Activated T-cell treated with anti-CD3 and anti-CD28 coated beads, Interleukin-2, amount 50 U/mL, for 24 hours (primary cell): ENCODE measurements around the gene GNPNAT1.
"Not testable (repeated sequence)": the region's sequence is repeated elsewhere in the genome, so short reads cannot be mapped to it uniquely, and the experiment has no call there.

ENCODE experiments used
- DNase-seq: peaks from one replicate; pipeline ENCODE4 v3.0.0-alpha.2; 2020
- H3K27ac Mint-ChIP-seq: 2 replicates; pipeline ENCODE4 v1.8.0; 2020; ENCODE audit warnings: mild to moderate bottlenecking, mixed read lengths
- H3K27me3 Mint-ChIP-seq: 2 replicates; pipeline ENCODE4 v1.8.0; 2020; ENCODE audit warnings: mixed read lengths
- H3K36me3 Mint-ChIP-seq: 2 replicates; pipeline ENCODE4 v1.8.0; 2020; ENCODE audit warnings: low read depth, mixed read lengths
- H3K4me1 Mint-ChIP-seq: 2 replicates; pipeline ENCODE4 v1.8.0; 2020; ENCODE audit warnings: low read depth, mixed read lengths
- H3K4me3 Mint-ChIP-seq: 2 replicates; pipeline ENCODE4 v1.8.0; 2020; ENCODE audit warnings: mild to moderate bottlenecking, moderate library complexity, mixed read lengths
- H3K9me3 Mint-ChIP-seq: 2 replicates; pipeline ENCODE4 v1.8.0; 2020; ENCODE audit warnings: mixed read lengths

Gene GNPNAT1

DNA sequence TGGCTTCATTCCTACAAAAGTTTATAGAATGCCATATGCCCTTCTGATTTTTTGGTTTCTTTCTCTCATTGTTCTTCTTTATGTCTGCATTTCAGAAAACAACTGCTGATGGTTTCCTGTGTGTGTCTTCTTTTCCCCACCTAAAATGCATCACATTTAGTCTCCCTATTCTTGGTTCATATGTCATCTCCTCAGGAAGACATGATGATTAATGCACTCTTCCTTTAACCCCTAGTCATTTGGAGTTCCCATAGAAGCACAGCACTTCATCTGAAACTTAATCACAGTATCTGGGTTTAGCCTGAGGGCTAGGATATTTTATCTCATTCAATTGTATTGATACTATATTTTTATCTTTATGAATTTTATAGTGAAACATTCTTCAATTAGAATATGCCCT, 21.5 kb downstream of the GNPNAT1 start:
- H3K4me1 Mint-ChIP-seq: peaks cover 14% of the 10 kb centered on the region
- peak overlapping the region; percentile 81 for H3K27ac Mint-ChIP-seq
- peaks cover 88% of the 10 kb centered on the region for H3K36me3 Mint-ChIP-seq
- no peak overlapping the region for H3K4me3 Mint-ChIP-seq
- no peaks in the 10 kb centered on the region for H3K9me3 Mint-ChIP-seq
- no peak for DNase-seq
- H3K27me3 Mint-ChIP-seq: no peaks in the 10 kb centered on the region

DNA sequence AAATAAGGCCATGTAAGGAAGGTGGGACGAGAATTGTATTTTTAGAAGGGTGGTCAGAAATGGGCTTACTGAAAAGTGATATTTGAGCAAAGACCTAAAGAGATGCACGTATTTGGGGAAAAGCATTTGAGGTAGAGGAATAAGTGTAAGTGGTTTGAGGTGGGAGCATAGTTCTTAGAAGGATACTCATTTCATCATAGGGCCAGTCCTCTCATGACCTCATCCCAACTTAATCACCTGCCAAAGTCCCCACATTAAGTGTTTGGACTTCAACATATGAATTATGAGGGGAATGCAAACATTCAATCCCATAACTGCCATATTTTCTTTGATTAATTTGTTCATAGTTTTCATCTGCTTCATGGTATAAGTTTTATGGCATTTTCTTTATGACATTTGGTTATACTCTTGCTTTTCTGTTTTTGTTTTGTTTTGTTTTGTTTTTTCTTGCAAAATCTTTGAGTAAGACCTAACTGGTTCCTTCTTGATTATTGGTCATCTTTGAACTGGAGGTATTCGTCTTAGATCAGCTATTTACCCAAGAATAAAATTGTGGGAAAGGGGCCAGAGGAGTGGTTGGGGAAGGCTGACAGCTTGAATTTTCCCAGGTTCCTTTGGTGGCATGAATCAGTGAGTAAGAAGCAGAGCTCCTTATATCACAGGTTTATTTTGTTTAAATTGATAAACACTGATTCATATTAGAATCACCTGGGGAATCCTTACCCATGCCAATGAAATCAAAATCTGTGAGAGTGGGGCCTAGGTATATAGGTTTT, 24.2 kb downstream of the GNPNAT1 start:
- peak overlapping the region; percentile 48 for H3K27ac Mint-ChIP-seq
- no peaks in the 10 kb centered on the region for H3K9me3 Mint-ChIP-seq
- peaks cover 29% of the 10 kb centered on the region for H3K4me1 Mint-ChIP-seq
- no peak overlapping the region for H3K4me3 Mint-ChIP-seq
- H3K27me3 Mint-ChIP-seq: no peaks in the 10 kb centered on the region
- no peak for DNase-seq
- H3K36me3 Mint-ChIP-seq: peaks cover 84% of the 10 kb centered on the region

DNA sequence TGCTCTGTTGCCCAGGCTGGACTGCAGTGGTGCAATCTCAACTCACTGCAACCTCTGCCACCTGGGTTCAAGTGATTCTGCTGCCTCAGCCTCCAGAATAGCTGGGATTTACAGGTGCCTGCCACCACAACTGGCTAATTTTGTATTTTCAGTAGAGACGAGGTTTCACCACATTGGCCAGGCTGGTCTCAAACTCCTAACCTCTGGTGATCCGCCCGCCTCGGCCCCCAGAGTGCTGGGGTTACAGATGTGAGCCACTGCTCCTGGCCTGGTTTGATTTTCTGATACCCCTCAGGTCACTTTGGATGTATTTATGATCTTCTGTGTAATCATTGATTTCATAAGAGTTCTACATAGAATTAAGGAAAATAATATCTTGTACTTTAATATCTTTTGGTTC, 28.5 kb downstream of the GNPNAT1 start:
- not testable (repeated sequence) for H3K27me3 Mint-ChIP-seq

DNA sequence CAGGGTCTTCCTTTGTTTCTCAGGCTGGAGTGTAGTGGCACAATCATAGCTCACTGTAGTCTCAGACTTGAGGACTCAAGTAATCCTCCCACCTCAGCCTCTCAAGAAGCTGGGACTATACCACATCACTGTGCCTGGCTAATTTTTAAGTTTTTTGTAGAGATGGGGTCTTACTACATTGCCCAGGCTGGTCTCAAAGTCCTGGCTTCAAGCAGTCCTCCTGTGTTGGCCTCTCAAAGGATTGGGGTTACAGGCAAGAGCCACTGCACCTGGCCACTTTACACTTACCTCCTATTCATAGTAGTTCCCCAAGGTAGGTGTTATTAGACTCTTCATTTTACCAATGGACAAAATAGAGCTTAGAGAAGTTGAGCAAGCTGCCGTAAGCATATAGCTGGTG, 32.3 kb downstream of the GNPNAT1 start:
- peaks cover 14% of the 10 kb centered on the region for H3K4me1 Mint-ChIP-seq
- no peak for DNase-seq
- H3K9me3 Mint-ChIP-seq: no peaks in the 10 kb centered on the region
- no peak overlapping the region for H3K27ac Mint-ChIP-seq
- no peak overlapping the region for H3K4me3 Mint-ChIP-seq
- no peaks in the 10 kb centered on the region for H3K27me3 Mint-ChIP-seq
- peaks cover 55% of the 10 kb centered on the region for H3K36me3 Mint-ChIP-seq

More for the DNA sequence above, 28.5 kb downstream of the GNPNAT1 start:
- Mint-ChIP-seq H3K4me1 (peaks cover 19% of the 10 kb centered on the region), H3K36me3 (peaks cover 74% of the 10 kb centered on the region)
- not testable (repeated sequence) for H3K27ac Mint-ChIP-seq, DNase-seq, H3K9me3 Mint-ChIP-seq, H3K4me3 Mint-ChIP-seq

DNA sequence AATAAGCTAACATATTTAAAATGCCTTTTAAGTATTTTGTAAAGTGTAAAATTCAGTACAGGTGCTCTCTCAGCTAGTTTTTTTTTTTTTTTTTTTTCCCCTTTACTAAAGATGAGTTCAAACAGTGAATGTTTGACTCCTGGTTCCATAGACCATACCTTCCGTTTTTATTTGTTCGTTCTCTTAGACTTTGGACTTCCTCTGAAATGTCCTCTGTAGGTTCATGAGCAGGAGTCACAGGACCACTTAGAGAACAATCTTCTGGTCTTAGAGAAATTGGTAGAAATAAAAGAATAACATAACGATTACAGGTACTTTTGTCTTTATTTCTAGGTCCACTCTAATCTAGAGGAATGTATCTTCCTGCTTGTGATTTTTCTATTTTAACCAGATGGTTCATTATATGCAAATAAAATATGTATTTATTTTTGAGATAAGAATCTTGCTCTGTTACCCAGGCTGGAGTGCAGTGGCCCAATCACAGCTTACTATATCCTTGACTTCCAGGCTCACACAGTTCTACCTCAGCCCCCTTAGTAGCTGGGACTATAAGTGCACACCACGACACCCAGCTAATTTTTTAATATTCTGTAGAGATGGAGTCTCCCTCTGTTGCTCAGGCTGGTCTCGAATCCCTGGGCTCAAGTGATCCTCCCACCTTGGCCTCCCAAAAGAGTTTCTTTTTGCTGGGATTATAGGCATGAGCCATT, 35.6 kb downstream of the GNPNAT1 start:
- Mint-ChIP-seq H3K4me3 (no peak overlapping the region), H3K4me1 (peaks cover 2% of the 10 kb centered on the region), H3K36me3 (peaks cover 49% of the 10 kb centered on the region), H3K27ac (no peak overlapping the region), H3K9me3 (no peaks in the 10 kb centered on the region), H3K27me3 (no peaks in the 10 kb centered on the region)
- no peak for DNase-seq

DNA sequence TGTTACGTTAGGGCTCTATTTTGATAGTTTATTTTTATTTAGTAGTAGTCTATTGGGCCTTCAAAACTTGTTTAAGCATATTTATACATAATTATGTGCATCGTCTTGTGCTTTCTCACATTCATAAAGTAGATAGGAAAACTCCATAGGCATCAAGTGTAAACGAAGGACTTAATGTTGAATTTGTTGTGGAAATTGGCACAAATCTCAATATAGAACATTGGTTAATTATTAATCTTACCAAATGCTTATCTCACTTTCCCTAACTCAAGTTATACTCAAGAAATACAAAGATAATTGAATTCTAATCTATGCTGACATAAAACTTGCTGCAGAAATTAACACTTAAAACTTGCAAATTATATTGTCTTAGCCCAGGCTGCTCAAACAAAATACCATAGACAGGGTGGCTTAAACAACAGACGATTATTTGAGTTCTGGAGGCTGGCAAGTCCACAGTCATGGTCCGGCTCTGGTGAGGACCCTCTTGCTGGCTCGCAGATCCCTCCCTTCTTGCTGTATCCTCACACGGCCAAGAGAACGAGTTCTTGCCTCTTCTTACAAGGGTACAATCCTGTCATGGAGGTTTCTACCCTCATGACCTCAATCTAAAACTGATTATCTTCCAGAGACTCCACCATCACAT, 42.6 kb downstream of the GNPNAT1 start:
- peaks cover 67% of the 10 kb centered on the region for H3K36me3 Mint-ChIP-seq

DNA sequence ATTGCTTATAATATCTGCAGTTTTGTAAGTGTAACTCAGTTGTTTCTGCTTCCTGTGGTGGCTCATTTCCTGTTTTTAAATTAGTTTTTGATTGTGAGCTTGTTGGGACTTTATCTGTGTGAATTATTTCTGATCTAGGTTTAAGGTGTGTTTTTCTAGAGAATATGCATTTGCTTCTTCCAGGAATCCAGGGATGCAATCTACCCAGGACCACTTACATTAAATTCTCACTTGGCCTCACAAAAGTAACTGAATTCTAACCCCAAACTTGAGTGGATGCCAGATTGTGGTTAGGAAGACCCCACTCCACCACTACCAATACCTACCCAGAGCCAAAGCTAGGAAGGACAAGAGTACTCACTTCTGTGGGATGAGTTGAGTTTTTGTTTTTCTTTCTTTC, 49.5 kb downstream of the GNPNAT1 start:
- H3K4me1 Mint-ChIP-seq: peaks cover 67% of the 10 kb centered on the region
- peak overlapping the region; percentile 94 for H3K27ac Mint-ChIP-seq
- H3K9me3 Mint-ChIP-seq: no peaks in the 10 kb centered on the region
- DNase-seq: no peak
- H3K27me3 Mint-ChIP-seq: no peaks in the 10 kb centered on the region
- peak overlapping the region; percentile 64 for H3K4me3 Mint-ChIP-seq
- peaks cover 38% of the 10 kb centered on the region for H3K36me3 Mint-ChIP-seq

More for the DNA sequence above, 42.6 kb downstream of the GNPNAT1 start:
- H3K4me3 Mint-ChIP-seq: no peak overlapping the region
- H3K4me1 Mint-ChIP-seq: peaks cover 30% of the 10 kb centered on the region
- no peaks in the 10 kb centered on the region for H3K9me3 Mint-ChIP-seq
- H3K27me3 Mint-ChIP-seq: no peaks in the 10 kb centered on the region
- no peak overlapping the region for H3K27ac Mint-ChIP-seq
- no peak for DNase-seq

DNA sequence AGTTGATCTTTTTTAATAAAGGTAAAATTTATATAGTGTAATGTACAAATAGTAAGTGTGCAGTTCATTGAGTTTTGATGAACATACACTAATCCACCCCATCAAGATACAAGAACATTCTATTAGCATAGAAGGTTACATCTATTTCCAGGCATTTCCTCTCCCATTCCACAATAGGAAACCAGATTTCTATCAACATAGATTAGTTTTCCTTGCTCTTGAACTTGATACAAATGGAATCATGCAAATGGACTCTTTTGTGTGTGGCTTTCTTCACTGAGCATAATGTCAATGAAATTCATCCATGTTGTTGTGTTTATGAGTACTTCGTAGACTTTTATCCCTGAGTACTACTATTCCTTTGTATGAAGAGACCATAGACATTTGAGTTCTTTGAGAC, 50.7 kb downstream of the GNPNAT1 start:
- peaks cover 34% of the 10 kb centered on the region for H3K36me3 Mint-ChIP-seq
- H3K4me3 Mint-ChIP-seq: no peak overlapping the region
- H3K4me1 Mint-ChIP-seq: peaks cover 74% of the 10 kb centered on the region
- H3K27me3 Mint-ChIP-seq: no peaks in the 10 kb centered on the region
- H3K27ac Mint-ChIP-seq: peak overlapping the region; percentile 31
- H3K9me3 Mint-ChIP-seq: no peaks in the 10 kb centered on the region
- DNase-seq: no peak

DNA sequence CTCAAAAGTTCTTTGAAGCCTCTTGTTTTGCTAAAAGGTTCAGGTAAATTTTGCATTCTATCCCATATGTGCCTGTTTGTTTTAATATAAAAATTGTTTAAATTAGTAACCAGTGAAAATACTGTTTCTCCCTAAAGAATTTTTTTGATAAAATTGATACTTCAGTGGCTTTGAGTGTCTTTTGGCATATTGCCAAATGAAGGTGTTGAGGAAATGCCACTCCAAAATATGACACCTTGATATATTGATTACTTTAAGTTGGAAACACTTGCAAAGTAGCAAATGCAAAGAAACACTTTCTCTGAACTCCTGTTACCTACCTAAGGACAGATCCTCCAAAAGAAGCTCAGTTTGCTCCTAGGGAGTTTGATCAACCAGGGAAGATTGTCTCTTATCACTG, 53.0 kb downstream of the GNPNAT1 start:
- no peak for DNase-seq
- peaks cover 47% of the 10 kb centered on the region for H3K36me3 Mint-ChIP-seq
- H3K4me3 Mint-ChIP-seq: no peak overlapping the region
- H3K9me3 Mint-ChIP-seq: no peaks in the 10 kb centered on the region
- no peak overlapping the region for H3K27ac Mint-ChIP-seq
- peaks cover 76% of the 10 kb centered on the region for H3K4me1 Mint-ChIP-seq
- H3K27me3 Mint-ChIP-seq: no peaks in the 10 kb centered on the region

DNA sequence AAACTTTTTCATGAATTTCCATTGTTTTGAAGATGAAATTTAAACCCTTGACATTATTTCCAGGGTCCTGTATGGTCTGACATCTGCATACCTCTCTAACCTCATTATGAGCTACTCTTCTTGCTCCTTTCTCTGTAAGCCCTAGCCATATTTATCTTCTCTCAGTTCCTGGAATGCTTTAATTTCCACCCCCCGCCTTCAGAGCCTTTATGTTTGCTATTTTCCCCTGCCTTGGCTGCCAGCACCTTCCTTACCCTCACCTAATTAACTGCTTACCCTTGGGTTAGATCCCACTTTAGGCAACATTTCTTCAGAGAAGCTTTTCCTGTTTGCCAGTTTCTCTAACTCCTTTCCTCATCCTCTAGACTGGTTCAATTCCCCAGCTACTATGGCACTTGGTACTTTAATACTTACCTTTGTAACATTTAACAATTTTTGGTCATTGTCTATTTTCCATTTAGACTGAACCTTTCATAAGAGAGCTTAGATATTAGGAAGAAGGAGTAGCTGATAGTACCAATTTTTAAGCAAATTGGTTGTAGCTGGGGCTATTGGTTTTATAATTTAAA, 55.4 kb downstream of the GNPNAT1 start:
- peak overlapping the region; percentile 61 for H3K27ac Mint-ChIP-seq
- no peak overlapping the region for H3K4me3 Mint-ChIP-seq
- no peak for DNase-seq
- H3K4me1 Mint-ChIP-seq: peaks cover 72% of the 10 kb centered on the region
- H3K27me3 Mint-ChIP-seq: no peaks in the 10 kb centered on the region
- peaks cover 66% of the 10 kb centered on the region for H3K36me3 Mint-ChIP-seq
- H3K9me3 Mint-ChIP-seq: no peaks in the 10 kb centered on the region

DNA sequence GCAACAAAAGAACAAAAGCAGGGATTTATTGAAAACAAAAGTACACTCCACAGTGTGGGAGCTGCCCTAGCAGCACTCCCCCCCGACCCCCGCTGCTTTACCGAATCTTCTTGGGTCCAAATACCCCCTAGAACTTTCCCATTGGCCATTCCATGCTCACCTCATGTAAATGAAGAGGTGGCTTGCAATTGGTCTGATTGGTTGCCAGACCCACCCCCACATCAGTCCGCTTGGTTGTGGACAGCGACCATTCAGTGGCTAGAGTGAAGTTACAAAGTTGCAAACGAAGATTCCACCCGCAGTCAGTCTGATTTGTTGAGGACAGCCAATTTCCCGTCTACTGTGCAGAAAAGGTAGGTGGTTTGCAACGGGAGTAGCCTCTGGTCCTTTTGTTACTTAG, 57.6 kb downstream of the GNPNAT1 start:
- H3K4me1 Mint-ChIP-seq: peaks cover 67% of the 10 kb centered on the region
- H3K4me3 Mint-ChIP-seq: no peak overlapping the region
- H3K36me3 Mint-ChIP-seq: peaks cover 69% of the 10 kb centered on the region
- no peaks in the 10 kb centered on the region for H3K27me3 Mint-ChIP-seq
- peak overlapping the region; percentile 15 for H3K27ac Mint-ChIP-seq
- H3K9me3 Mint-ChIP-seq: no peaks in the 10 kb centered on the region
- no peak for DNase-seq

DNA sequence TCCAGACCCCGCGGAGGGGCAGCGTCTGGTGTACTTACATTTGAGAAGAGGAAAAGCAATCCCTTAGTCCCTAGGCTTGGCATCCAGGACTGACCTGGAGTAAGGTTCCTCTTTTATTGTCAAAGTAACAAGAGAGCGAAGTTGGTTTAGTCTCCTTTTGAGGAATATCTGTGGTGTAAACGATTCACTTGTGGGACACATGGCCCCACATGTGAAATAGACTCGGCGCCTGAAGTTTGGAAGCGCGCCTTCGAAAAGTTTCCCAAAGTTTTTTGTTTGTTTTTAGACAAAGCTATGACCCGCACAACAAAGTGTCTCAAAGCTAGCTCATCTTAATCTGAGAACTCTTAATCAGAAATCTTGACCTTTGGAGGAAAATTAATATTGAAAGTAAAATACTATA, 60.7 kb downstream of the GNPNAT1 start:
- peaks cover 40% of the 10 kb centered on the region for H3K4me1 Mint-ChIP-seq
- DNase-seq: no peak
- H3K9me3 Mint-ChIP-seq: no peaks in the 10 kb centered on the region
- no peaks in the 10 kb centered on the region for H3K27me3 Mint-ChIP-seq
- H3K27ac Mint-ChIP-seq: peak overlapping the region; percentile 96
- H3K36me3 Mint-ChIP-seq: peaks cover 81% of the 10 kb centered on the region
- H3K4me3 Mint-ChIP-seq: peak overlapping the region; percentile 96

DNA sequence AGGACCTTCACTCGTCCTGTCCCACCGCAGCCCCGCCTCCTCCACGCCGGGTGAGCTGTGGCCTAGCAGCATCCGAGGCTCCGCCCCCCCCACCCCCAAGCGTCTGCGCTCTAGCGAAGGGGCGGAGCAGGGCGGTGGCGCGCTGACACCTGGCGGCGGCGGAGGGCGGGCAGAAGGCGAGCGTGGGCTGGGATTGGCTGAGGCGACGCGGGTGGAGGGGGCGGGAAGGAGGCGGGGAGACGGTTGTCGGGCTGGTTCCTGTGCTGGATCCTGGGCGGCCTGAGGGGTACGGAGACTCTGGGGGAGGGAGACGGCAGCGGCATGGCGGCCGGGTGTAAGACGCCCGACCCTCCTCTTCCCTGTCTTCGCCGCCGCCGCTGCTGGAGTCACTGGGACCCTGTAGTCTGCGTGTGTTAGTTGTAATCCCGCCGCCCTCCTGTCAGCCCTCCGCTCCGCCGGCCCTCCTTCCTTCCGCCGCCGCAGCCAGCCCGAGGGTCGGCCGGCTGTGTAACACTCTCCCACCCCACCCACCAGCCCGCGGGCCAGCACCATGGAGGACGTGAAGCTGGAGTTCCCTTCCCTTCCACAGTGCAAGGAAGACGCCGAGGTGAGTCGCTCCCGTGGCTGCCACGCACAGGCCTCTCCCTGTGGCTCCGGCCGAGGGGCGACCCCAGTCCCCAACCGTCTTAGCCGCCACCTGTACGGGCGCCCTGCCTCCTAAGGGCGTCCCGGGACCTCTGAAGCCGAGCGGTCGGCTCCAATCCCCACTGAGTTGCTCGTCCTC, 61.3 kb downstream of the GNPNAT1 start, which contains the start of gene STYX:
STYX (plus strand) TSS at position 242 of the 784 bp plus-strand sequence; CDS start at position 551, 309 bp downstream.
- DNase-seq: peak; percentile 99
- H3K27ac Mint-ChIP-seq: peak within 1 kb of the TSS; percentile 96
- no peaks in the 10 kb centered on the region for H3K27me3 Mint-ChIP-seq
- peaks cover 34% of the 10 kb centered on the region for H3K4me1 Mint-ChIP-seq
- H3K4me3 Mint-ChIP-seq: peak within 1 kb of the TSS; percentile 96
- H3K9me3 Mint-ChIP-seq: no peaks in the 10 kb centered on the region
- H3K36me3 Mint-ChIP-seq: peaks cover 83% of the 10 kb centered on the region

DNA sequence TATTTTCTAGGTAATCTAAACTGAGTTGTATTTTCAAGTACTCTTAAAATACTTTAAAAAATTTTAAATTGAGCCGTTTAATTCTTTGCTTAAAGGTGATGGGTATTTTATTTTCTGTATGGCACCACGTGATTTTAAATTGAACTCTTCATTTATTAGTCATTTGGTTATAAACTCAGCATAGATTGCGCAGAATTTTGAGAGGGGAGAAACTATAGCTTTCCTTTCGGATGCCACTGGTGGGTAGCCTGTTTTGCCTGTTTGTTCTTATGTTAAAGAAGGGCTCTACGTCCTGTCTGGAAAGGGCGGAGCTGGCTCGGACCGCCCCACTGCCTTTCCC, 61.9 kb downstream of the GNPNAT1 start:
- no peaks in the 10 kb centered on the region for H3K27me3 Mint-ChIP-seq
- DNase-seq: no peak
- H3K27ac Mint-ChIP-seq: peak overlapping the region; percentile 96
- H3K4me3 Mint-ChIP-seq: peak overlapping the region; percentile 96
- peaks cover 33% of the 10 kb centered on the region for H3K4me1 Mint-ChIP-seq
- H3K36me3 Mint-ChIP-seq: peaks cover 85% of the 10 kb centered on the region
- no peaks in the 10 kb centered on the region for H3K9me3 Mint-ChIP-seq
